ENCODE data around the gene DPP6.

- TF ChIP-seq HDAC2 (IDR thresholded peaks at IDR 0.05) (no peak), CTCF (IDR thresholded peaks at IDR 0.05) (no peak), MAX (IDR thresholded peaks at IDR 0.05) (no peak), POLR2A (IDR thresholded peaks at IDR 0.05; ENCODE audit: low read length) (no peak), ZFP36 (IDR thresholded peaks at IDR 0.05; ENCODE audit: borderline replicate concordance, partially characterized antibody) (no peak), PBX3 (IDR thresholded peaks at IDR 0.05) (no peak), USF2 (IDR thresholded peaks at IDR 0.05) (no peak), CEBPB (IDR thresholded peaks at IDR 0.05) (no peak), EHMT2 (IDR thresholded peaks at IDR 0.05; ENCODE audit: low read depth) (no peak), EP300 (IDR thresholded peaks at IDR 0.05) (no peak), HMGXB4 (CRISPR knock-in tag; IDR thresholded peaks at IDR 0.05; ENCODE audit: borderline replicate concordance) (no peak), TFCP2L1 (CRISPR knock-in tag; IDR thresholded peaks at IDR 0.05) (no peak)
Measured at GRCh38 chr7:154574235-154574634, 522.0 kb downstream of the DPP6 start.
